HG03354 (cell line): ENCODE measurements around the gene CSRNP2.
"Not testable (repeated sequence)": the region's sequence is repeated elsewhere in the genome, so short reads cannot be mapped to it uniquely, and the experiment has no call there.

Experiments used
- ATAC-seq: cut with Tn5 transposase; IDR thresholded peaks from one replicate; pipeline ENCODE4 v1.9.1; 2021; ENCODE audit warnings: mild to moderate bottlenecking; ENCODE audit not compliant: unreplicated experiment, poor library complexity, severe bottlenecking

Gene CSRNP2

DNA sequence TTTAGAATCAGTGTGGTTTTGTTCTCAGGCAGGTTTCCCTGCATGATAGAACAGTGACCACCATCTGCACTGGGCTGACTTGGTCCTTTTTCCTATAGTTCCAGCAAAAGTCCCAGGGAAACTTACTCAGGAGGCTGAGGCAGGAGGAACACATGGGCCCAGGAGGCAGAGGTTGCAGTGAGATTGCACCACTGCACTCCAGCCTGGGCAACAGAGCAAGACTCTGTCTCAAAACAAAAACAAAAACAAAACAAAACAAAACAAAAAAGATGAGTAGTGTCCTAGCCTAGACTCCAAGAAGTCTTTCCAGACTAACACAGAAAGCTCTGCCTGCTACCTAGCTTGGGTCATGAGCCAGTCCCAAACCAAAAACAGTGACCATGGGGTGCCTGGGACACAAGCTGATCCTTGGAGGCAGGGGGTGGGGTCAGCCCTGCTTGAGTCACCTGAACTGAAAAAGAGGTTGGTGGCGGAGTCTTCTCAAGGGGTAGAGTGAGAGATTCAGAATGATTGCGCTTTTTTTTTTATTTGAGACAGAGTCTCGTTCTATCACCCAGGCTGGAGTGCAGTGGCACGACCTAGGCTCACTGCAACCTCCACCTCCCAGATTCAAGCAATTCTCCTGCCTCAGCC, 49.8 kb downstream of the CSRNP2 start:
- no peak for ATAC-seq

DNA sequence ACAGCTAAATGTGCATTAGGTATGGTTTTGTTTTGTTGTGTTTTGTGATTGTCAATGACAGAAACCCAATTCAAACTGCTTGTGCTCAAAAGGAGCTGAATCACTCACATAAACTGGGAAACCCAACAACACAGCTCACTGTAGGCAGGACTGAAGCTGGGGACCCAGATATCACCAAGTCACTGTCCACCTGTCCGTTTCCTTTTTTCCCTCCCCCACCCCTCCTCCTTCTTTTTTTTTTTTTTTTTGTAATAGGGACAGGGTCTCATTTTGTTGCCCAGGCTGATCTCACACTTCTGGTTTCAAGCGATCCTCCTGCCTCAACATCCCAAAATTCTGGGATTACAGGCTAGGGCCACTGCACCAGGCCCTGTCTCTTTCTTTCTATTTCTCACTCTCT, 50.3 kb downstream of the CSRNP2 start:
- ATAC-seq, result no peak

DNA sequence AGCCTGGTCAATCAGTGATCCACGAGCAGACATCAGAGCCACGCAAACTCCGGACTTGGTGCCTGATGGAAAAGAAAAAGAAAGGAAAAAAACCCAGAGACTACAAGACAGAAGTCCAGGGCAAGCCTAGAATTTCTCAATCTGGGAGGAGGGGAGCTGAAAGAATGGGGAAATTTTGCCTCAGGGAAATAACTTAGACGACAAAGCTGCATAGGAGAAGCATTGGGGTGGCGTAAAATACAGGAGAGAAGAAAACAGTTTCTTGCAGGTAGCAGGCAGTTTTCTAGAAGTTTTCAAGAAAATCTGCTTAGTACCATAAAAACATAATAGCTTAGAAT, 54.6 kb downstream of the CSRNP2 start:
- no peak for ATAC-seq

GRCh38 chr12:51028126-51028812, 55.1 kb downstream of the CSRNP2 start:
- ATAC-seq, result no peak

GRCh38 chr12:51027342-51027835, 56.0 kb downstream of the CSRNP2 start:
- no peak for ATAC-seq

DNA sequence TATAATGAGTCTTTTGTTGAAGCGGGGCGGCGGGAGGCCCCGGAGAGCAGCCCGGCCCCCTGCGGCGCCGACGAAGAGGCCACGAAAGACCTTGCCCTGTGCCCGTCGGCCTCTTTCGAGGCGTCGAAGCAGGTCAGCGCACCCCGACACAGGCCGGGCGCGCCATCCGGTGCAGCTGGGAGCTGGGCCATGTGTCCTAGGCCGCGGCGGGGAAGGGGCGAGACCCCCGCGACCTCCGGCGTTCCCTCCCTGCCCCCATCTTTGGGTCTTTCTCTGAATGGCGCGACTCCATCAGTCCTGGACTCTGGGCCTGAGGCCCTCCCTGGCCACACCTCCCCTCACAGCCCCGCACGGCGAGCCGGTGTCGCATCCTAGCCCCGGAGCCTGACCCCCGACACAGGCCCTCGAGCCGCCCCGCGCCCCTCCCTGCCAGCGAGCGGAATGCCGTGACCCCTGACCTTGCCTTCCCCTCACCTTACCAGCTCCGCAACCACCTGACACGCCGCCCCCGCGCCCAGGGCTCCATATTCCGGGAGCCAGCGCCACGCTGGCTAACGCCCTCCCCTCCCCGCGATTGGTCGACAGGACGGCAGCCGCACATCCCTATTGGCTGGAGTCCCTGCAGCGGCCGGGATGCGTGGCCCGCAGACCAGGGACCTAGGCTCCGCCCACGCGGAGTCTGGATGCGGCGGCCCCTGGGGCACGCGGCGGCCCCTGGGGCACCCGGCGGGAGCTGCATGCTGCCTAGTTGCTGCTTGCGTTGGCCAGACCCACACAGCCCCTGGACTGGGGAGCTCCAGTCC, 57.4 kb downstream of the CSRNP2 start, which contains the start of gene SLC11A2:
Gene SLC11A2, minus strand, starts transcription at position 549 of the 803 bp plus-strand sequence. CDS start 15,656 bp downstream, outside the sequence.
- ATAC-seq, result peak; percentile 91

GRCh38 chr12:51025338-51025835, 58.0 kb downstream of the CSRNP2 start:
- no peak for ATAC-seq

GRCh38 chr12:51023625-51024382, 59.6 kb downstream of the CSRNP2 start:
- ATAC-seq, result no peak

- ATAC-seq, result no peak
These were observed 61.7 kb downstream of the CSRNP2 start for GRCh38 chr12:51021694-51022093.

DNA sequence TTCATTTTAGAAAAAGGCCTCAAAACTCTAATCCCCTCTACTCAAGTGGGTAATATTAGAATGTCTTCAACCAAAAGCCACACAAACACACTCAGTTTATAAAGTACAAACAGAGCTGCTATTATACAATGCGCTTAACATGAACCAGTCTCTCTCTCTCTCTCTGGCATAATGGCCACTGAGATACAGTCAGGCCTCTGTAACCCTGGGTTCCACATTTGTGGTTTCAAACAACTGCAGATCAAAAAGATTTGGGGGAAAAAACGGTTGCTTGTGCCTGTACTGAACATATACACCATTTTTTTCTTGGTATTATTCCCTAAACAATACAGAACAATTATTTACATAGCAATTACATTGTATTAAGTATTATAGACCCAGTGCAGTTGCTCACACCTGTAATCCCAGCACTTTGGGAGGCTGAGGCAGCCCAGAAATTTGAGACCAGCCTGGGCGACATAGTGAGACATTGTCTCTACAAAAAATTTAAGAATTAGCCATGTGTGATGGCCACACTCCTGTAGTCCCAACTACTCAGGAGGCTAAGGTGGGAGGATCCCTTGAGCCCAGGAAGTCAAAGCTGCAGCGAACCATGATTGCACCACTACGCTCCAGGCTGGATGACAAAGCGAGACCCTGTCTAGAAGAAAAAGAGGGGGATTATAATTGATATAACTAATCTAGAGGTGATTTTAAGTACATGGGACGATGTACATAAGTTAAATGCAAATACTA, 62.8 kb downstream of the CSRNP2 start:
- ATAC-seq, result no peak

- ATAC-seq, result no peak
These were observed 63.5 kb downstream of the CSRNP2 start for GRCh38 chr12:51019927-51020326.

DNA sequence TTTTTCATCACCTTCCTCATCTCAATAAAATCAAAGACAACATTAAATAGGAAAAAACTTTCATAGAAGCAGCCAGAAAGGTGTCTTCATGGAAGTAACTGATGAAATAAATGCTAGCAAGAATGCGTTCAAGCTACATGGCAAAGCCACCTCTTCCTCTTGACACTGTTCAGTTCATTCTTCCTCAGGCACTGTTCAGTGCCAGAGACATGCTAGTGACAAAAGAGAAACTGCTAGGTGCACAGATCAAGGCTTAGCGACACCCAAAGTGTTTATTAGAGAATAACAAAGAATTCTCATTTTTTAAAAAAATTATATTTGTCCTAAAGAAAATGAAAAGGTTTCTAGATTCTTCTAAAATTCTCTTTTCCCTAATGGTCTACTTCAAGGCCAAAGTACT, 64.4 kb downstream of the CSRNP2 start:
- ATAC-seq, result no peak

DNA sequence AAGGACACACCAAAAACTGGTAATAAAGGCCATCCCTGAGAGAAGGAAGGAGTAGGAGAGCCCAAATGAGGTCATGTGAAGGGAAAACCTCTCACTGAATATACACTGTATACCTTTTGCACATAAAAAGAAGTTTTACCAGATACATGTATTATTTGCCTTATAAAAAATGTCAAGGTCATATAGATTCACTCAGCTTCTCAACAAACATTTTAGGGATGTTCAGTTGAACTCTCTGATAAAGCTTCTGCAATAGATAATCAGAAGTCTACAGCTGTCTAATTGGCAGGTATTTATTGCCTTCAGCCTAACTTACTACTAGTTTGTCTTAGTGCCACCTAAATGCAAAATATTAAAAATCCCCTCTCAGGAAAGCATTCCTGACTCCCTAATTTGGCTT, 65.9 kb downstream of the CSRNP2 start:
- no peak for ATAC-seq

GRCh38 chr12:51014467-51014866, 68.9 kb downstream of the CSRNP2 start:
- ATAC-seq, result not testable (repeated sequence)

DNA sequence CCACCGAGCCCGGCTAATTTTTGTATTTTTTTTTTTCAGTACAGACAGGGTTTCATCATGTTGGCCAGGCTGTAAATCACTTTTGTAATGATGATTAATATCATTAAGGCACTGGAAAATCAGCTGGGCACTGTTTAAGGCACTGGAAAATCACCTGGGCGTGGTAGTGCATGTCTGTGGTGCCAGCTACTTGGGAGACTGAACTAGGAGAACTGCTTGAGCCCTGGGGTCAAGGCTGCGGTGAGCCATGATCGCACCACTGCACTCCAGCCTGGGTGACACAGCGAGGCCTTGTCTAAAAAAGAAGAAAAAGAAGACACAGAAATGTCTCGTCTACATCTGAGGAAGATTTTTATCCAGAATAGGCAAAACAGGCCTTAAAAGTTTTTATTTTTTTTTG, 70.0 kb downstream of the CSRNP2 start:
- ATAC-seq, result no peak

DNA sequence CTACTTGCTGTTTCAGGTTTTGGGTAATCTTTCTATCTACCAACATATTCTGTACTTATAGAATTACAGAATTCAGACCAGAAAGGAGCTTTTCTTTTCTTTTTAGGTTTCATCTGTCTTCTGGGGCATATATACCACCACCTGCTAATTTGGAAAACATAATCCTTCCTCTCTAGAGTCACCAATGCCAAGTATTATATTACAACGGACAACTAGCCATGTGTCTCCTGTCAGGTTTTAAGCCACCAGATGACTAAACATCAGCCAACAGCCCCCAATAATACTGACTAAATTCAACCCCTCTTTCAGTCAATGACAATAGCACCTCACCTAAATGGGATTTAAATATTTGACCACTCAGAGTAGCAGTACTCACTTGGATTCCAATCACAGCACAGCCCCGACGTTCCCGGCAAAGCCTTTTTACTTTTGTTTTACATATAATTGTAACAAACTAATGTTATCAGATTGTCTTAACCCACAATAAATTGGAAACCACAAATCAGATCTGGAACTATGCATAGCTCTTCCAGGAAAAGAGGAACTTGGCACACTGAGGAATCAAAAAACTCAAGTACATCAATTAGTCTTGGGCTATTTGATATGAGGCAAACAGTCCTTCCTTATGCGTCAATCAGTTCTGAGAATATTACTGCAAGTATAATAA, 70.7 kb downstream of the CSRNP2 start:
- no peak for ATAC-seq

GRCh38 chr12:51011955-51012354, 71.4 kb downstream of the CSRNP2 start:
- no peak for ATAC-seq
